Transverse colon (tissue), 3 donors: ENCODE data around the gene SORD.

Experiments
- EP300 ChIP-seq: sonication (generic); formaldehyde crosslinking; IDR thresholded peaks from one replicate; pipeline ENCODE4 v1.6.1; 2017; ENCODE audit warnings: antibody characterized with exemption, low read depth
- TF ChIP-seq, protein P1 (sequence below), 5 experiments: fragments of 200-600 bp in 3 of 5; fragments of 450-650 bp in 2 of 5; sonication (generic) in 3 of 5; IDR thresholded peaks; 1 replicate in 2 of 5; 2 replicates in 3 of 5; pipeline ENCODE4 v1.5.1; 2016 to 2017; ENCODE audit warnings: antibody characterized with exemption in 5 of 5, inconsistent platforms in 3 of 5, mild to moderate bottlenecking in 2 of 5, moderate library complexity in 1 of 5

DNA sequence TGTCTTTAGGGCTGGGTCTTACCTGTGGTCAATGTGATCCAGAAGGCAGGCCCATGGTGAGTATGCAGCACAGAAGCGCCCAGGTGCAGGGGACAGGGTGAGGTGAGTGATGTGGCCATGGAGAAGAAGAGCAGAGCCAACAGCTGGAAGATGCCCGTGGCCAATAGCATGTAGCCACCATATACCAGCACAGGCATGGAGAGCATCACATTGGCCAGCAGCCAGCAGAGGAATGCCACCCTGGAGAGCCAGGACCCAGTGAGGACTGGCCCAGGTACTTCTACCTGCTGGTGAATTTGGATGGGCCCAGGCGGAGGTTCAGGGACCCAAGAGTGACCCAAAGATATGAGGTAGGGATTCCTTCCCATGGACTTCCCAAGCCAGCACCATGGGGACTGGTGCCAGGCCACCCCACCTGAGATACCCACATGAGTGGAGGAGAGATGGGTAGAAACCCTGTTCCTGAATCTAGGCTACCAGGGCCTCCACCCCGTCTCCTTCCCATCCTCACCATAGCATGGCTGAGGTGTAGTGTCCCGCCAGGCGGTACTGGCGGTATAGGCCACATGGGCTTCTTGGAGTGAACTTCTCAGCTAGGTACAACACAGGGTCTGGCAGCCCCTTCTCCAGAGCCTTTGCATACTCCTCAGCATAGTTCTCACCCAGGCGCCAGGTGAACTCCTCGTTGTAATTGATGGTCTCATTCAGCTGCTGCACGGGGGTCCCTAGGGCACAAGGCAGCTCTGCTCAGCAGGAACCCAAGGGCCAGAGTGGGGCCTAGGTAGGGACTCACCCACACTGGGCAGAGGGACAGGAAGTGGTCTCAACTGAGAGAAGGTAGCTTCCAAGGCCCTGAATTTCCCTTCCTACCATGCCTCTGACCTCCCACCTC is 97.3 kb downstream of the SORD start:
- TF ChIP-seq EP300: no peak
- TF ChIP-seq, protein P1, sequence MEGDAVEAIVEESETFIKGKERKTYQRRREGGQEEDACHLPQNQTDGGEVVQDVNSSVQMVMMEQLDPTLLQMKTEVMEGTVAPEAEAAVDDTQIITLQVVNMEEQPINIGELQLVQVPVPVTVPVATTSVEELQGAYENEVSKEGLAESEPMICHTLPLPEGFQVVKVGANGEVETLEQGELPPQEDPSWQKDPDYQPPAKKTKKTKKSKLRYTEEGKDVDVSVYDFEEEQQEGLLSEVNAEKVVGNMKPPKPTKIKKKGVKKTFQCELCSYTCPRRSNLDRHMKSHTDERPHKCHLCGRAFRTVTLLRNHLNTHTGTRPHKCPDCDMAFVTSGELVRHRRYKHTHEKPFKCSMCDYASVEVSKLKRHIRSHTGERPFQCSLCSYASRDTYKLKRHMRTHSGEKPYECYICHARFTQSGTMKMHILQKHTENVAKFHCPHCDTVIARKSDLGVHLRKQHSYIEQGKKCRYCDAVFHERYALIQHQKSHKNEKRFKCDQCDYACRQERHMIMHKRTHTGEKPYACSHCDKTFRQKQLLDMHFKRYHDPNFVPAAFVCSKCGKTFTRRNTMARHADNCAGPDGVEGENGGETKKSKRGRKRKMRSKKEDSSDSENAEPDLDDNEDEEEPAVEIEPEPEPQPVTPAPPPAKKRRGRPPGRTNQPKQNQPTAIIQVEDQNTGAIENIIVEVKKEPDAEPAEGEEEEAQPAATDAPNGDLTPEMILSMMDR (IDR thresholded peaks at IDR 0.05): no peak
